Measurements from ENCODE around the gene UTP25. TPM values are rescaled to one million over a fixed set of nuclear protein-coding genes. Genes with fewer than 3 reads are reported as not detected.

UTP25 gene
- total RNA-seq, 4 donors from 2014 or later = 7.3 to 11.0 (median 7.8) TPM

DNA sequence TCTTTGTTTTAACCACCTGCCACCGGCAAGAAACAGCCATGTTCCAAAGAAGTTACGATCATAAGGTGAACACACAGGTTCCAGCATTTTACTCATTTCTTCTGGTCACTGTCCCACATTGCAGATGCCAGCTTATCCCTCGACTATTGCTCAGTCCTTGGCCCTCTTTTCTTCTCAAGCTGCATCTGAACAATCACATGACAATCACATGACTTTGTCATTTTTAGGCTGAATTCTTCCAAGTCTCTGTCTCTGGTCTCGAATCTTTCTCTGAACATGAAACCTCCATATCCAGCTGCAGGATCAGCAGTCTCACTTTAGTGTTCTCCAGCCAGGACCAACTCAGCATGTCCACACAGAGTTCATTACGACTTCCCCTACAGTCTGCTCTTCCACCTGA lies 53.8 kb downstream of the UTP25 start:
- Histone ChIP-seq H3K27me3 (no peaks in the 10 kb centered on the region), H3K27ac (no peak overlapping the region), H3K4me1 (peaks cover 38 to 56% of the 10 kb centered on the region in 2 donors), H3K36me3 (no peaks in the 10 kb centered on the region), H3K9me3 (no peaks in the 10 kb centered on the region), H3K4me3 (replicated peaks in 1 of 3) (no peak overlapping the region)
- no peak for DNase-seq
- intact Hi-C loops (cut with DNase I) = no loop called here
- TF ChIP-seq POLR2A (IDR thresholded peaks at IDR 0.05) = no peak
- WGBS, 2 donors = 80 to 90% methylated on average over 5 of the region's 5 CpGs

DNA sequence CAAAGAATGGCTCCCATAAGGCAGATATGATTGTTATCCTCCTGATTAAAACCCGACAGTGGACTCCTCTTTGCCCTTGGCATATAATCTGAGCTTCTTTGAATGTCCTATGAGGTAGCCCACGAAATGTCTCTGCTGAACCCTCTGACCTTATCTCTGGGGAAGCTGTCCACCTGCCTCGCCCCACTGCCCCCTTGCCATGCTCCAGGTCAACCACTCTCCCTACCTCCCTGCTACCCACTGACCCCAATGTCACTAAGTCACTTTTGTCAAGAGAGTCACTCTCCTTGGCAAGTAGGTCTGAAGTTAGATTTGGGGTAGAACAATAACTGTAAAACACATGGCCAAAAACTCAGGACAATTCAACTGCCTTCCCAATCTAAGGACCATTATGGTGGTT lies 54.5 kb downstream of the UTP25 start:
- Histone ChIP-seq H3K4me3 (replicated peaks in 1 of 3) (no peak overlapping the region), H3K9me3 (no peaks in the 10 kb centered on the region), H3K27ac (peak overlapping the region; percentile 86 to 91 (median 88)), H3K36me3 (no peaks in the 10 kb centered on the region), H3K4me1 (peaks cover 38 to 50% of the 10 kb centered on the region in 2 donors), H3K27me3 (no peaks in the 10 kb centered on the region)
- no peak for DNase-seq
- intact Hi-C loops (cut with DNase I) = no loop called here
- TF ChIP-seq POLR2A (IDR thresholded peaks at IDR 0.05) = no peak
- TF ChIP-seq, protein P1, sequence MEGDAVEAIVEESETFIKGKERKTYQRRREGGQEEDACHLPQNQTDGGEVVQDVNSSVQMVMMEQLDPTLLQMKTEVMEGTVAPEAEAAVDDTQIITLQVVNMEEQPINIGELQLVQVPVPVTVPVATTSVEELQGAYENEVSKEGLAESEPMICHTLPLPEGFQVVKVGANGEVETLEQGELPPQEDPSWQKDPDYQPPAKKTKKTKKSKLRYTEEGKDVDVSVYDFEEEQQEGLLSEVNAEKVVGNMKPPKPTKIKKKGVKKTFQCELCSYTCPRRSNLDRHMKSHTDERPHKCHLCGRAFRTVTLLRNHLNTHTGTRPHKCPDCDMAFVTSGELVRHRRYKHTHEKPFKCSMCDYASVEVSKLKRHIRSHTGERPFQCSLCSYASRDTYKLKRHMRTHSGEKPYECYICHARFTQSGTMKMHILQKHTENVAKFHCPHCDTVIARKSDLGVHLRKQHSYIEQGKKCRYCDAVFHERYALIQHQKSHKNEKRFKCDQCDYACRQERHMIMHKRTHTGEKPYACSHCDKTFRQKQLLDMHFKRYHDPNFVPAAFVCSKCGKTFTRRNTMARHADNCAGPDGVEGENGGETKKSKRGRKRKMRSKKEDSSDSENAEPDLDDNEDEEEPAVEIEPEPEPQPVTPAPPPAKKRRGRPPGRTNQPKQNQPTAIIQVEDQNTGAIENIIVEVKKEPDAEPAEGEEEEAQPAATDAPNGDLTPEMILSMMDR (IDR thresholded peaks at IDR 0.05) = no peak
- WGBS, 2 donors = 87 to 92% methylated on average over 3 of the region's 3 CpGs

DNA sequence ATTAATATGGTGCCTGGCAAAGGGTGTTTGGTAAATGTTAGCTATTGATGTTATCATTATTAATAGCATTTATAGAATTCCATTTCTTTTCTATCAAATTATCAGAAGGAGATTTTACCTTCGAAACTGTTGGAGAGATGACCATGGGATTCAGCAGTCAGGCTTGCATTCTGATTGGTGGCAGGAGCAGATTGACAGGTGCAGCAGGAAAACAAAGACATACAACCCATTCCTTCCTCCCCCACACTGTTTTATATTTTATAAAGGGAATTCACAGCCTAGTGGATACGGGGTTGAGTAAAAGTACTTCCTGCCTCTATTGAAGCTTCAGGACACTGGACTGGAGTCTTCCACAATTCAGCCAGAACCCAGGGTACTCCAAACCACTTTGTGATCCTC lies 55.2 kb downstream of the UTP25 start:
- H3K9me3 ChIP-seq = no peaks in the 10 kb centered on the region
- no peak for DNase-seq
- intact Hi-C loops (cut with DNase I) = no loop called here
- H3K4me3 ChIP-seq (replicated peaks in 1 of 3) = no peak overlapping the region
- peak overlapping the region; percentile 86 to 91 (median 88) for H3K27ac ChIP-seq
- TF ChIP-seq, protein P1 (IDR thresholded peaks at IDR 0.05) = no peak
- TF ChIP-seq POLR2A (IDR thresholded peaks at IDR 0.05) = no peak
- H3K27me3 ChIP-seq = no peaks in the 10 kb centered on the region
- no peaks in the 10 kb centered on the region for H3K36me3 ChIP-seq
- peaks cover 34 to 49% of the 10 kb centered on the region in 2 donors for H3K4me1 ChIP-seq
- WGBS, 2 donors = 47 to 50% methylated on average over 2 of the region's 2 CpGs

DNA sequence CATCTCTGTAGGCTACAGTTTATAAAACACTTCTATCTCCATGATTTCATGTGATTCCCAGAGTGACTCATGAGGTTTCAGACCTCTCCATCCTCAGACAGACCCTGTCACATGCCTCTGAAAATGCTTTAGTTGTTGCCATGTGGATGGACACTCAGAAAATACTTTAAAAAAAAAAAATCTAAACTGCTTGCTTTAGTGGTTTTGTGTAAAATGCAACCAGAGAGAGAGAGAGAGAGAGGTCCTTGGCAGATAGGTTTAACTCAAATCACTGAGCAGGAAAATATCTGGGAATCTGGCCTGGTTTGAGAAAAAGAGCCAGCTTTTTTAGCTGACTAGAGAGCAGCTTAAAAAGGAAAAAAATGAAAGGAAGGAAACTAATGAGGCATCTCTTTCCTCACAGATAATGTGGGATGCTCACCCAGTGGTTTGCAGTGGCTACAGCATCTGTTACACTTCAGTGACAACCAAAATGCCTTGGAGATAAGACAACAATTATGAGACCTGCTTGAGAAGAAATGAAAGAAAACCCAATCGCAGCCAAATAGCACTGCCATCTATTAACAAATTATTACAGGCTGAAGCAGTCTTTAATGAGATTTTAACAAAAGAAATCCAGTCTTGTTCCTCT lies 55.7 kb downstream of the UTP25 start:
- H3K27ac ChIP-seq = peak overlapping the region; percentile 86 to 91 (median 88)
- intact Hi-C loops (cut with DNase I) = no loop called here
- no peaks in the 10 kb centered on the region for H3K9me3 ChIP-seq
- peak; percentile 49 to 50 for DNase-seq
- WGBS, 2 donors = 19 to 26% methylated on average over 1 of the region's 1 CpG
- TF ChIP-seq POLR2A (IDR thresholded peaks at IDR 0.05) = peak in 1 of 2 donors; percentile 28
- TF ChIP-seq, protein P1 (IDR thresholded peaks at IDR 0.05) = peak in 2 of 6 experiments; percentile 11 to 30
- no peak overlapping the region for H3K4me3 ChIP-seq (replicated peaks in 1 of 3)
- H3K27me3 ChIP-seq = no peaks in the 10 kb centered on the region
- peaks cover 34 to 49% of the 10 kb centered on the region in 2 donors for H3K4me1 ChIP-seq
- no peaks in the 10 kb centered on the region for H3K36me3 ChIP-seq

DNA sequence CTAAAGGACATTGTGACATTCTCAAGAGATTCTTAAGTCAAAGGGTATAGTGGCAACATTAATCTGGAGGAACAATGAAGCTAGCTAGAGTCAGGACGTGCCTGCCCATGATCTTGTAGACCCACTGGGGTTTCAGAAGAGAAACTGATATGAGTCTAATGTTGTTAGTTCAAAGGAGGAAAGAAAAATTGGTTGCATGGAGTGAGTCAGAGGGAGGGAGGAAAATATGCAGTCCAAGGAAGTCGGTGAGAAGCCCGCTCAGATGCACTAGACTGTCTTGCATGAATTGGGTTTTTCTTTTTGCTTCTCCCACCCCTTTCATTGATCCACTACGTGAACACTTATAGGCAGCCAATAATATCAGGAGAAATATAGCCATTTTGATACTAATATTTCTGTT lies 56.5 kb downstream of the UTP25 start:
- Histone ChIP-seq H3K4me1 (peaks cover 32 to 42% of the 10 kb centered on the region in 2 donors), H3K4me3 (replicated peaks in 1 of 3) (no peak overlapping the region), H3K27me3 (no peaks in the 10 kb centered on the region), H3K9me3 (no peaks in the 10 kb centered on the region), H3K36me3 (no peaks in the 10 kb centered on the region), H3K27ac (peak overlapping the region; percentile 78 to 91 (median 86))
- no peak for DNase-seq
- 44 to 59% methylated on average over 4 of the region's 4 CpGs for WGBS, 2 donors
- TF ChIP-seq, protein P1 (IDR thresholded peaks at IDR 0.05) = no peak
- TF ChIP-seq POLR2A (IDR thresholded peaks at IDR 0.05) = no peak
- intact Hi-C loops (cut with DNase I) = no loop called here
